NCI-H1105 treated with DMSO at 0.1 percent for 48 hours (cell line): ENCODE measurements around the gene SYNGR2.
"Not testable (repeated sequence)": the region's sequence is repeated elsewhere in the genome, so short reads cannot be mapped to it uniquely, and the experiment has no call there.

Experiments used
- DNase-seq: peaks from one replicate; lab custom pipeline; 2025; lab: John Stamatoyannopoulos, UW

SYNGR2 gene

GRCh38 chr17:78130090-78130436 is 38.3 kb upstream of the SYNGR2 start:
- DNase-seq = no peak

GRCh38 chr17:78130437-78131101 is 37.8 kb upstream of the SYNGR2 start, which contains the start of gene TMC8:
Gene TMC8, plus strand, starts transcription at chr17:78130771. Its CDS starts 818 bp downstream, at chr17:78131589.
- DNase-seq = no peak

GRCh38 chr17:78131172-78132083 is 37.0 kb upstream of the SYNGR2 start:
- no peak for DNase-seq

GRCh38 chr17:78132084-78132676 is 36.2 kb upstream of the SYNGR2 start:
- no peak for DNase-seq

GRCh38 chr17:78132767-78133178 is 35.6 kb upstream of the SYNGR2 start:
- DNase-seq = no peak

- no peak for DNase-seq
These were observed 35.0 kb upstream of the SYNGR2 start for GRCh38 chr17:78133179-78133951.

- peak; percentile 1 for DNase-seq
These were observed 34.1 kb upstream of the SYNGR2 start for GRCh38 chr17:78133971-78134898.

- DNase-seq = no peak
These were observed 33.4 kb upstream of the SYNGR2 start for GRCh38 chr17:78134899-78135385.

GRCh38 chr17:78135858-78136500 is 32.4 kb upstream of the SYNGR2 start:
- DNase-seq = no peak

- no peak for DNase-seq
These were observed 30.8 kb upstream of the SYNGR2 start for GRCh38 chr17:78137392-78138203.

- DNase-seq = no peak
These were observed 29.9 kb upstream of the SYNGR2 start for GRCh38 chr17:78138204-78139060.

- DNase-seq = not testable (repeated sequence)
These were observed 28.6 kb upstream of the SYNGR2 start for GRCh38 chr17:78139861-78140168.

- peak; percentile 82 for DNase-seq
These were observed 28.0 kb upstream of the SYNGR2 start for GRCh38 chr17:78140169-78141051.

- DNase-seq = no peak
These were observed 26.8 kb upstream of the SYNGR2 start for GRCh38 chr17:78141437-78142118.

- no peak for DNase-seq
These were observed 26.1 kb upstream of the SYNGR2 start for GRCh38 chr17:78142119-78142861.
